HepG2 (cell line): ENCODE data around the gene CEBPE. TPM values are rescaled to one million over a fixed set of nuclear protein-coding genes. Genes with fewer than 3 reads are reported as not detected.

ENCODE experiments used
- HMGXB4 ChIP-seq, 2 experiments: sonication (generic) in 1 of 2; formaldehyde crosslinking in 1 of 2; IDR thresholded peaks; 2 replicates each; pipeline versions ENCODE4 v1.4.0 to v1.6.1; 2018 to 2020; ENCODE audit warnings: missing genetic modification reagents in 2 of 2, borderline replicate concordance in 1 of 2, low read depth in 1 of 2, mild to moderate bottlenecking in 1 of 2, missing biosample characterization in 1 of 2
- HNF4A ChIP-seq: sonication (generic); formaldehyde crosslinking; IDR thresholded peaks from 2 replicates; pipeline ENCODE4 v1.4.0; 2020; ENCODE audit warnings: missing genetic modification reagents
- HOXA7 ChIP-seq: sonication (generic); formaldehyde crosslinking; IDR thresholded peaks from 2 replicates; pipeline ENCODE4 v1.8.1; 2022; ENCODE audit warnings: mild to moderate bottlenecking, missing genetic modification reagents, moderate library complexity
- KLF9 ChIP-seq: IDR thresholded peaks from 2 replicates; pipeline ENCODE4 v1.6.1; 2016; ENCODE audit warnings: low read depth
- MAFG ChIP-seq: sonication (generic); formaldehyde crosslinking; IDR thresholded peaks from 2 replicates; pipeline ENCODE4 v1.5.1; 2020; ENCODE audit warnings: mild to moderate bottlenecking, missing genetic modification reagents
- MZF1 ChIP-seq: sonication (generic); formaldehyde crosslinking; IDR thresholded peaks from 2 replicates; pipeline ENCODE4 v1.8.1; 2023; ENCODE audit warnings: mild to moderate bottlenecking, missing genetic modification reagents, borderline replicate concordance
- NFYC ChIP-seq: IDR thresholded peaks from 2 replicates; pipeline ENCODE4 v1.6.1; 2016; ENCODE audit warnings: missing genetic modification reagents, missing compliant biosample characterization
- RBAK ChIP-seq: sonication (generic); formaldehyde crosslinking; IDR thresholded peaks from 2 replicates; pipeline ENCODE4 v1.5.1; 2020; ENCODE audit warnings: mild to moderate bottlenecking, missing genetic modification reagents
- REXO4 ChIP-seq: sonication (generic); formaldehyde crosslinking; IDR thresholded peaks from 2 replicates; pipeline ENCODE4 v1.8.0; 2022; ENCODE audit warnings: missing genetic modification reagents, mild to moderate bottlenecking, borderline replicate concordance
- SMAD1 ChIP-seq: sonication (generic); formaldehyde crosslinking; IDR thresholded peaks from 2 replicates; pipeline ENCODE4 v1.4.0; 2020; ENCODE audit warnings: missing genetic modification reagents, low read depth, mild to moderate bottlenecking, borderline replicate concordance
- SRSF4 ChIP-seq: fragments of 200-400 bp; formaldehyde crosslinking; IDR thresholded peaks from one replicate; pipeline ENCODE4 v1.6.1; 2018; ENCODE audit warnings: mild to moderate bottlenecking, low read depth, low read length, moderate library complexity; ENCODE audit not compliant: poor library complexity, severe bottlenecking
- USF2 ChIP-seq, 2 experiments: sonication (generic) in 1 of 2; formaldehyde crosslinking in 1 of 2; IDR thresholded peaks; 2 replicates each; pipeline versions ENCODE4 v1.5.1 to v1.6.1; 2011 to 2020; ENCODE audit warnings: borderline replicate concordance in 1 of 2, low read depth in 1 of 2, low read length in 1 of 2, mild to moderate bottlenecking in 1 of 2, missing genetic modification reagents in 1 of 2, moderate library complexity in 1 of 2
- XBP1 ChIP-seq: sonication (generic); formaldehyde crosslinking; IDR thresholded peaks from 2 replicates; pipeline ENCODE4 v1.5.0; 2020; ENCODE audit warnings: missing genetic modification reagents
- ZNF260 ChIP-seq: sonication (generic); formaldehyde crosslinking; IDR thresholded peaks from 2 replicates; pipeline ENCODE4 v1.4.0; 2020; ENCODE audit warnings: missing genetic modification reagents, low read depth, mild to moderate bottlenecking, borderline replicate concordance
- ZNF607 ChIP-seq: sonication (generic); formaldehyde crosslinking; IDR thresholded peaks from 2 replicates; pipeline ENCODE4 v1.5.1; 2020; ENCODE audit warnings: missing genetic modification reagents, mild to moderate bottlenecking, borderline replicate concordance
- ZZZ3 ChIP-seq: sonication (generic); formaldehyde crosslinking; IDR thresholded peaks from 2 replicates; pipeline ENCODE4 v1.4.0; 2020; ENCODE audit warnings: missing genetic modification reagents, mild to moderate bottlenecking, borderline replicate concordance
- polyA plus RNA-seq, 8 experiments: library from polyadenylated mRNA; depleted of rRNA in 3 of 8; stranded (reverse) in 7 of 8; unstranded in 1 of 8; fragments of >200 nt; fragmentation: Illumina TruSeq in 4 of 8; extraction: Trizol in 4 of 8; gene quantifications; 2 replicates each; pipeline versions ENCODE4 v1.2.1 to v1.2.3, GENCODE V29; 2011 to 2016; ENCODE audit warnings: low read depth in 4 of 8, missing spikeins in 1 of 8, mixed read lengths in 1 of 8; ENCODE audit not compliant: insufficient read depth in 1 of 8
- total RNA-seq, 5 experiments: library from RNA; depleted of rRNA; stranded (reverse); fragments of >200 nt; fragmentation: Illumina TruSeq; extraction: Trizol; gene quantifications; 2 replicates each; pipeline ENCODE4 v1.2.3, GENCODE V29; 2016; ENCODE audit warnings: low read depth in 1 of 5
- TF ChIP-seq, protein P1 (sequence below): sonication (generic); formaldehyde crosslinking; IDR thresholded peaks from 2 replicates; pipeline ENCODE4 v1.9.0; 2022; ENCODE audit warnings: missing genetic modification reagents, mild to moderate bottlenecking, borderline replicate concordance
- TF ChIP-seq, protein P2 (sequence below): sonication (generic); formaldehyde crosslinking; IDR thresholded peaks from 2 replicates; pipeline ENCODE4 v1.4.0; 2020; ENCODE audit warnings: missing genetic modification reagents; ENCODE audit errors: not compliant biosample characterization

Gene CEBPE
- total and polyA plus RNA-seq, 2 of the 13 experiments (the other 11 are each of a cell fraction or from before 2014, with no cell fraction given) = 0.09 to 0.11 TPM

DNA sequence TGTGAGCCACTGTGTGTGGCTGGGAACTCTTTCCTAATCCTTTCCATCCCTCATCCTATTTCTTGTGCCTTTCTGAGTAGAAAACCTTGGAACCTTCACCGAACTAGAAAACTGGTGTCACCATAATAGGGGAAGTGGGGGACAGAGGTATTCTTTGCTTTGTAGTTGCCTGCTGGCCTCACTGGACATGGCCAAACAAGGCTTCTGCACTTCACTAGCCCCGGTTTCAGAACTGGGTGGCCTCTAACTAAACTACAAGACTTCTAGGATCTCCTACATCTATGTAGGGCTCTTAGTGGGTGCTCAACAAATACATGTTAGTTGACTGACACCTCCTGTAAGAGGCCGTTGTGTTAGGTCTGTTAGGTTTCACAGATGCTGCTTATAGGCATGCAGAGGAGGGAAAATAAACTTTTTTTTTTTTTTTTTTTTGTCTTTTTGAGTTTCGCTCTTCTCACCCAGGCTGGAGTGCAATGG, 13.7 kb downstream of the CEBPE start (continued):
- TF ChIP-seq MZF1 (CRISPR knock-in tag) = no peak
- TF ChIP-seq ZZZ3 (CRISPR knock-in tag) = no peak
- no peak for TF ChIP-seq MAFG (CRISPR knock-in tag)
- no peak for TF ChIP-seq HOXA7
- no peak for TF ChIP-seq HNF4A (CRISPR knock-in tag)
- no peak for TF ChIP-seq XBP1
- TF ChIP-seq NFYC (CRISPR knock-in tag) = no peak
- 0 out of 4 replicates have a peak, but pooled peaks of 1 of the 2 experiments have one; percentile 24 for TF ChIP-seq HMGXB4 (CRISPR knock-in tag; IDR thresholded peaks at IDR 0.05; ENCODE audit: borderline replicate concordance in 1 of 2, low read depth in 1 of 2)
- TF ChIP-seq USF2 (IDR thresholded peaks at IDR 0.05; ENCODE audit: low read depth, low read length) = no peak
- TF ChIP-seq USF2 (CRISPR knock-in tag; IDR thresholded peaks at IDR 0.05; ENCODE audit: borderline replicate concordance) = no peak
- no peak for TF ChIP-seq REXO4 (CRISPR knock-in tag)
- no peak for TF ChIP-seq KLF9
- TF ChIP-seq ZNF260 (CRISPR knock-in tag) = no peak
- TF ChIP-seq, protein P1, sequence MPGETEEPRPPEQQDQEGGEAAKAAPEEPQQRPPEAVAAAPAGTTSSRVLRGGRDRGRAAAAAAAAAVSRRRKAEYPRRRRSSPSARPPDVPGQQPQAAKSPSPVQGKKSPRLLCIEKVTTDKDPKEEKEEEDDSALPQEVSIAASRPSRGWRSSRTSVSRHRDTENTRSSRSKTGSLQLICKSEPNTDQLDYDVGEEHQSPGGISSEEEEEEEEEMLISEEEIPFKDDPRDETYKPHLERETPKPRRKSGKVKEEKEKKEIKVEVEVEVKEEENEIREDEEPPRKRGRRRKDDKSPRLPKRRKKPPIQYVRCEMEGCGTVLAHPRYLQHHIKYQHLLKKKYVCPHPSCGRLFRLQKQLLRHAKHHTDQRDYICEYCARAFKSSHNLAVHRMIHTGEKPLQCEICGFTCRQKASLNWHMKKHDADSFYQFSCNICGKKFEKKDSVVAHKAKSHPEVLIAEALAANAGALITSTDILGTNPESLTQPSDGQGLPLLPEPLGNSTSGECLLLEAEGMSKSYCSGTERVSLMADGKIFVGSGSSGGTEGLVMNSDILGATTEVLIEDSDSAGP (CRISPR knock-in tag) = no peak
- no peak for TF ChIP-seq SRSF4
- TF ChIP-seq SMAD1 (CRISPR knock-in tag) = no peak
- no peak for TF ChIP-seq ZNF607 (CRISPR knock-in tag)
- TF ChIP-seq RBAK (CRISPR knock-in tag) = no peak
- TF ChIP-seq, protein P2, sequence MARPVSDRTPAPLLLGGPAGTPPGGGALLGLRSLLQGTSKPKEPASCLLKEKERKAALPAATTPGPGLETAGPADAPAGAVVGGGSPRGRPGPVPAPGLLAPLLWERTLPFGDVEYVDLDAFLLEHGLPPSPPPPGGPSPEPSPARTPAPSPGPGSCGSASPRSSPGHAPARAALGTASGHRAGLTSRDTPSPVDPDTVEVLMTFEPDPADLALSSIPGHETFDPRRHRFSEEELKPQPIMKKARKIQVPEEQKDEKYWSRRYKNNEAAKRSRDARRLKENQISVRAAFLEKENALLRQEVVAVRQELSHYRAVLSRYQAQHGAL = no peak
